Osteocyte (in vitro differentiated cells): ENCODE results near the gene FANK1. TPM values are rescaled to one million over a fixed set of nuclear protein-coding genes. Genes with fewer than 3 reads are reported as not detected.

Source experiments
- DNase-seq: peaks from one replicate; pipeline ENCODE4 v3.0.0; 2021; ENCODE audit warnings: mixed read lengths; ENCODE audit not compliant: unreplicated experiment; ENCODE audit errors: extremely low spot score
- H3K27ac Mint-ChIP-seq: one replicate; pipeline ENCODE4 v1.8.0; 2021; ENCODE audit warnings: mild to moderate bottlenecking, mixed read lengths; ENCODE audit not compliant: unreplicated experiment
- H3K27me3 Mint-ChIP-seq: one replicate; pipeline ENCODE4 v1.8.0; 2021; ENCODE audit warnings: mixed read lengths; ENCODE audit not compliant: unreplicated experiment
- H3K36me3 Mint-ChIP-seq: one replicate; pipeline ENCODE4 v1.8.0; 2021; ENCODE audit warnings: mixed read lengths; ENCODE audit not compliant: unreplicated experiment
- H3K4me1 Mint-ChIP-seq: one replicate; pipeline ENCODE4 v1.8.0; 2021; ENCODE audit warnings: mixed read lengths; ENCODE audit not compliant: unreplicated experiment
- H3K4me3 Mint-ChIP-seq: one replicate; pipeline ENCODE4 v1.8.0; 2021; ENCODE audit warnings: mild to moderate bottlenecking, moderate library complexity, mixed read lengths; ENCODE audit not compliant: unreplicated experiment
- H3K9me3 Mint-ChIP-seq: one replicate; pipeline ENCODE4 v1.8.0; 2021; ENCODE audit warnings: mixed read lengths; ENCODE audit not compliant: unreplicated experiment
- total RNA-seq: library from RNA; stranded (reverse); gene quantifications from 2 replicates; pipeline ENCODE4 v1.2.1, GENCODE V29; 2021
- TF ChIP-seq, protein P1 (sequence below): fragments of 200-600 bp; sonication (generic); IDR thresholded peaks from 2 replicates; pipeline ENCODE4 v1.5.0; 2021; ENCODE audit warnings: antibody characterized with exemption, mild to moderate bottlenecking, moderate library complexity

The FANK1 gene
- total RNA-seq, 1 donor from 2014 or later = 2.0 TPM

DNA sequence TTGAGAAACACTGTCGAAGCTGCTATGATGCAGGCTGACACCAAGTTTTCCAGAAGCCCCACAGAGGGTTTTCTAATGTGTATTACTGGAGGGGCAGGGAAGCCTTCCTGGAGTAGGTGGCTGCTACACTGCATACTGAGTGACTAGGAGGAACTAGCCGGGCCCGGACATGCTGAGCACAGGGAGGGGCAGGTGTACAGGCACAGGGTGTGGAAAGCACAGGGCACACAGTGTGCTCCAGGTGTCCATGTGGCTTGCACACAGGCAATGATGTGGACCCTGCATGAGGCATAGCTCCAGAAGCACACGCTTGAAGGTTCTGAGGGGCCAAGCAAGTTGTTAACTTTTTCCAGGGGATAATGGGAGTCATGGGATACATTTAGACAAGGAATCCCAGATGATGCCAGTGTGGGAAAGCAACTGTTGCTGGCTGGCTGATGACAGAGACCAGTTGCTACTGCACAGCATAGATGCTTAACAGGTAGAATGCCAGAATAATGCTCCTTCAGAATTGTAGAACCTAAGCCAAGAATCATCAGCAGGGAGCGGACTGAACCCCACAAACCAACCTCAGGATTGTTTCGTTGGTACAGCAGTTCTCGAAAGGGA, 29.8 kb upstream of the FANK1 start:
- TF ChIP-seq, protein P1, sequence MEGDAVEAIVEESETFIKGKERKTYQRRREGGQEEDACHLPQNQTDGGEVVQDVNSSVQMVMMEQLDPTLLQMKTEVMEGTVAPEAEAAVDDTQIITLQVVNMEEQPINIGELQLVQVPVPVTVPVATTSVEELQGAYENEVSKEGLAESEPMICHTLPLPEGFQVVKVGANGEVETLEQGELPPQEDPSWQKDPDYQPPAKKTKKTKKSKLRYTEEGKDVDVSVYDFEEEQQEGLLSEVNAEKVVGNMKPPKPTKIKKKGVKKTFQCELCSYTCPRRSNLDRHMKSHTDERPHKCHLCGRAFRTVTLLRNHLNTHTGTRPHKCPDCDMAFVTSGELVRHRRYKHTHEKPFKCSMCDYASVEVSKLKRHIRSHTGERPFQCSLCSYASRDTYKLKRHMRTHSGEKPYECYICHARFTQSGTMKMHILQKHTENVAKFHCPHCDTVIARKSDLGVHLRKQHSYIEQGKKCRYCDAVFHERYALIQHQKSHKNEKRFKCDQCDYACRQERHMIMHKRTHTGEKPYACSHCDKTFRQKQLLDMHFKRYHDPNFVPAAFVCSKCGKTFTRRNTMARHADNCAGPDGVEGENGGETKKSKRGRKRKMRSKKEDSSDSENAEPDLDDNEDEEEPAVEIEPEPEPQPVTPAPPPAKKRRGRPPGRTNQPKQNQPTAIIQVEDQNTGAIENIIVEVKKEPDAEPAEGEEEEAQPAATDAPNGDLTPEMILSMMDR = no peak
- DNase-seq = no peak
- no peak overlapping the region for H3K4me3 Mint-ChIP-seq
- H3K4me1 Mint-ChIP-seq = no peaks in the 10 kb centered on the region
- no peaks in the 10 kb centered on the region for H3K9me3 Mint-ChIP-seq
- no peaks in the 10 kb centered on the region for H3K27me3 Mint-ChIP-seq
- H3K36me3 Mint-ChIP-seq = peaks cover 12% of the 10 kb centered on the region
- H3K27ac Mint-ChIP-seq = no peak overlapping the region

DNA sequence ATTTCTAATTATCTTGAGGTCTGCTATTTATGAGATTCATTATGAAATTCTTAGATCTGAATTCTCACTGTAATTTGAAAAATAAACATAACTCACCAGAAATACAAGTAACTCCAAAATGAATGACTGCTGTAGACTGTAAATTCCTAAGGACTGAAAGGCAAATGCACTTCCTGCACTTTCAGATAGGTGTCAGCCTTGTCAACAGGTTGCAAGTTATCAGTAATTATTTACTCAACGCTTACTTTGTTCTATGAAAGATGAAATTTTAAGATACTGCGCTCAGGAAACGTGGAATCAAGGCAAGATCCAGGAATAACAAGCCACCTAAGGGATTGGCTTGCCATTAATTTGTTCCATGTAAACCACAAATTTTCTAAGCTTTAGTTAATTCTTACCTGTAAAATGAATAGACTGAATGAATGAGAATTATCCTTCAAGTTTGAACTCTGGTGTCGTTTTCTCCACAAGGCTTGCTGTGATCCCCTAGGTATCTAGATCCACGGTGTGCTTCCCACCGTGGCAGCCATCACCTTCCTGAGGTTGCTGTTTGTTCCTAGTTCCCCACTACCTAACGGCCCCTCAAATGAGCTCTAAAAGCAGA, 27.9 kb upstream of the FANK1 start:
- no peak overlapping the region for H3K4me3 Mint-ChIP-seq
- no peaks in the 10 kb centered on the region for H3K4me1 Mint-ChIP-seq
- H3K27me3 Mint-ChIP-seq = no peaks in the 10 kb centered on the region
- no peak for DNase-seq
- H3K9me3 Mint-ChIP-seq = no peaks in the 10 kb centered on the region
- TF ChIP-seq, protein P1 = peak; percentile 79
- peaks cover 14% of the 10 kb centered on the region for H3K36me3 Mint-ChIP-seq
- no peak overlapping the region for H3K27ac Mint-ChIP-seq

DNA sequence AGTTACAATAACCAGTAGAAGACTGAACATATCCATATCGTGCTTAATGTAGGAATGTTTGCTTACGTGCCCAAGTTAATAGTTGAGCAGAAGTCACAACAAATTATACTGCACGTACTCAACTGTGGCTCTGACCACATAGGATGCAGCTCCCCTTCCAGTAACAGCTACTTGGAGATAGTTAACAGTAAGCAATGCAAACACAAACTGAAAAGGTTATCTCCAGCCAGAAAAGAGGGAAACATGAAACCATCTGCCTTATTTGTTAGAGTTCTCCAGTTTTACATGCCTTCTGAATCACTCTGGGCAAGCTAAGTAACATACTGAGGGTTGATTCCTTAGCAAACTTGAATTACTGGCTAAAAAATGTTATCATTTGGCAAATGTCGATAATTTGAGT, 25.0 kb upstream of the FANK1 start:
- no peak for DNase-seq
- H3K4me1 Mint-ChIP-seq = no peaks in the 10 kb centered on the region
- no peaks in the 10 kb centered on the region for H3K27me3 Mint-ChIP-seq
- peaks cover 11% of the 10 kb centered on the region for H3K9me3 Mint-ChIP-seq
- TF ChIP-seq, protein P1 = no peak
- no peak overlapping the region for H3K4me3 Mint-ChIP-seq
- H3K27ac Mint-ChIP-seq = no peak overlapping the region
- H3K36me3 Mint-ChIP-seq = peaks cover 26% of the 10 kb centered on the region

DNA sequence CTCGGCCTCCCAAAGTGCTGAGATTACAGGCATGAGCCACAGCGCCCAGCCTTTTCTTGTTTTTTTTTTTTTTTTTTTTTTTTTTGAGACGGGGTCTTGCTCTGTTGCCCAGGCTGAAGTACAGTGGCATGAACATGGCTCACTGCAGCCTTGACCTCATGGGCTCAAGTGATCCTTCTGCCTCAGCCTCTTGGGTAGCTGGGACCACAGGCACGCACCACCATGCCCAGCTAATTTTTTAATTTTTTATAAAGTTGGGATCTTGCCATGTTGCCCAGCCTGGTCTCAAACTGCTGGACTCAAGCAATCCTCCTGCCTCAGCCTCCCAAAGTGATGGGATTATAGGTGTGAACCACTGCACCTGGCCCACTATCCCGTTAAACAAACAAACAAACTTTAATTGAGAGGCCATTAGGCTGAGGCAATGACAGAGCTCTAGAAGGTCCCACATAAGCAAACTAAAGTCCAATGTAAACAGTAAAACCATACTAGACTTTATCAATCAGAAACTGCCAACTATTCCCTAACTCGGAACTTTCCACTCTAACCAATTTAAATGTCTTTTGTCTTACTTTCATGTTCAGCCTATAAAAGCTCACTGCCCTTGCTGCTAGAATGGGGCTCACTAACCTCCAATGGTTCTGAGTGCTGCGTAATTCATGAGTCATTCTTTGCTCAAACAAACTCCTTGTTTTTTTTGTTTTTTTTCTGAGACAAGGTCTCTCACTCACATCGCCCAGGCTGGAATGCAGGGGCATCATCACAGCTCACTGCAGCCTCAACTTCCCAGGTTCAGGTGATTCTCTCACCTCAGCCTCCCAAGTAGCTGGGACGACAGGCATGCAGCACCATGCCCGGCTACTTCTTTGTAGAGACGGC, 17.2 kb upstream of the FANK1 start:
- Mint-ChIP-seq H3K27me3 (no peaks in the 10 kb centered on the region), H3K4me1 (peaks cover 9% of the 10 kb centered on the region), H3K36me3 (peaks cover 41% of the 10 kb centered on the region), H3K27ac (no peak overlapping the region), H3K9me3 (peaks cover 14% of the 10 kb centered on the region), H3K4me3 (no peak overlapping the region)
- TF ChIP-seq, protein P1 = no peak
- no peak for DNase-seq

DNA sequence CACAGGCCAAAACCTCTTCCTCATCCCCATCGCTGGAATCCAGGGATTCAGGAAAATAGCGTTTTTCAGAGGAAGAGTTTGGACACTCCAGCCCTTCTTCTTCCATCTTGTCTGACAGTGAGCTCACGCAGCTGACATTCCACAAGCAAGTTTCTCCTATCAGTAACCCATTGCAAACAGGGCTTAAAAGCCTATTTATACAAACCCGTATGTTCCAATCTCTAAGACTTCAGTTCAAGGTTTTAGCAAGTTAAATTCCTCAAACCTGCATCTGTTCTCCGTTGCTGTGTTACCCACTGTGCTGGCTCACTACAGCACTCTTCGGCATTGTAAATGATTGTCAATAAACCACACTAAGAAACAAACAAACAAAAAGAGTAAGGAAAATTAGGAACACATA, 15.6 kb upstream of the FANK1 start:
- H3K36me3 Mint-ChIP-seq = peaks cover 28% of the 10 kb centered on the region
- H3K27ac Mint-ChIP-seq = no peak overlapping the region
- H3K4me1 Mint-ChIP-seq = peaks cover 9% of the 10 kb centered on the region
- peaks cover 10% of the 10 kb centered on the region for H3K9me3 Mint-ChIP-seq
- TF ChIP-seq, protein P1 = no peak
- H3K27me3 Mint-ChIP-seq = no peaks in the 10 kb centered on the region
- H3K4me3 Mint-ChIP-seq = no peak overlapping the region
- DNase-seq = no peak
